HG03571 (cell line): ENCODE measurements around the gene CAV3.
A peak's percentile ranks its signal among the peaks of the same experiment; 100 is the strongest.

ENCODE experiments used
- ATAC-seq: cut with Tn5 transposase; IDR thresholded peaks from one replicate; pipeline ENCODE4 v1.9.1; 2021; ENCODE audit not compliant: unreplicated experiment

Gene CAV3

GRCh38 chr3:8760091-8760490, 26.5 kb downstream of the CAV3 start:
- no peak for ATAC-seq

DNA sequence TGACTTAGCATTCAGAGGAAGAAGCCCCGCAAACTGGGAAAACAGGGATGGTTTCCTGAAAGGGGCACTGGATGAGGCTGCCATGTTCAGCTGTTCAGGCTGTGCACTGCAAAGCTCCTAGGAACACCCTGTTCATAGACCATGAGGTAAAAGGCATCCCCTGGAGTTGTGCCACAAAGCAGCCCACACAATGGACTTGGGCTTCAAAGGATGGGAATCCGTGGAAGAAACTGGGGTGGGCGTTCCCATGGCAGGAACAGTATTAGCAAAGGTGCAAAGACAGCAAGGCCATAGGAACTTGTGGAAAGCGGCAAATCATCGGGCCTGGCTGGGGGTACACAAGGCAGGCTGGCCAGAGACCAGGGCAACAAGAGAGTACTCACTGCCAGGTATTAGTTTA, 26.9 kb downstream of the CAV3 start:
- ATAC-seq, result no peak

- ATAC-seq, result no peak
Observed at GRCh38 chr3:8761866-8762265, 28.3 kb downstream of the CAV3 start.

GRCh38 chr3:8762607-8763377, 29.2 kb downstream of the CAV3 start:
- no peak for ATAC-seq

GRCh38 chr3:8764528-8764927, 30.9 kb downstream of the CAV3 start:
- ATAC-seq, result no peak

- no peak for ATAC-seq
Observed at GRCh38 chr3:8765528-8765927, 31.9 kb downstream of the CAV3 start.

DNA sequence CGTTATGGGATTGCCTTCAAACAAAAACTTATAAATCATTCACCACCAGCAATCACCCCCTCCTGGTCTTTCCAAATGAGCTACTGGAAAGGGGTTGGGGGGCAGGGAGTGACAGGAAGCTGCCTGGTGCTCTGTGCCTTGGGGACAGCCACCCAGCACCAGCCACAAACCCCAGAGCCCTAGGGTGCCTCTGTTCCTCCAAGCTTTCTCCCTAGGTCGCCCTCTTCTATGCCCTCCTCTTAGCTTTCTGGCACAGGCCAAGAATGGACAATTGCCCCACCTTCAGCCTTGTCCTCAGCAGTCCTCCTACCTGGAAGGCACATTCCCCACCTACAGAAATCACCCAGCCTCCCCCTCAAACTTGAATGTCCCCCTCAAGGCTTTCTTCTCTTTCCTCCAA, 32.5 kb downstream of the CAV3 start:
- ATAC-seq, result no peak

GRCh38 chr3:8767256-8767666, 33.7 kb downstream of the CAV3 start:
- no peak for ATAC-seq

DNA sequence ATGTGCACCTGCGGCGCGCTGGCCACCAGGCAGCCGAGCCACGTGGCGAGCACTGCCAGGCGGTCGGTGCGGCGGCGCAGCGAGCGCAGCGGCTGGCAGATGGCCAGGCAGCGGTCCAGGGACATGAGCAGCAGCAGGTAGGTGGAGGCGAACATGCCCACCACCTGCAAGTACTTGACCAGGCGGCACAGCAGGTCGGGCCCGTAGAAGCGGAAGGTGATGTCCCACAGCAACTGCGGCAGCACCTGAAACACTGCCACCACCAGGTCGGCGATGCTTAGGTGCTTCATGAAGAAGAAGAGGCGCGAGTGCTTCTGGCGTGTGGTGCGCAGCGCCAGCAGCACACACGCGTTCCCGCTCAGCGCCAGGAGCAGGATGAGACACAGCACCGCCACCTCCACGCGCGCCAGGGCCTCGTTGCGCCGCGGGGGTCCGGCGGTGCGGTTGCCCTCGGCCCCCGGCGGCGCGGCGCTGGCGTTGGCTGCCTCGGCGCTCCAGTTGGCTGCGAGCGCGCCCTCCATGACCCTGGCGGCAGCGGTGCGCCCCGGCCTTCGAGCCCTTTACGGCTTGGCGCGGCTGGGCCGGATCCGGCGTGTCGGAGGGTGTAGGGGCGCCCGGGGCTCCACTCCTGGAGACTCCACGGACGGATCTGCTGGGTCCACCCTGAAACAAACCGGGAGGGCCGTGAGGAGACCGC, 34.2 kb downstream of the CAV3 start:
- peak; percentile 53 for ATAC-seq

DNA sequence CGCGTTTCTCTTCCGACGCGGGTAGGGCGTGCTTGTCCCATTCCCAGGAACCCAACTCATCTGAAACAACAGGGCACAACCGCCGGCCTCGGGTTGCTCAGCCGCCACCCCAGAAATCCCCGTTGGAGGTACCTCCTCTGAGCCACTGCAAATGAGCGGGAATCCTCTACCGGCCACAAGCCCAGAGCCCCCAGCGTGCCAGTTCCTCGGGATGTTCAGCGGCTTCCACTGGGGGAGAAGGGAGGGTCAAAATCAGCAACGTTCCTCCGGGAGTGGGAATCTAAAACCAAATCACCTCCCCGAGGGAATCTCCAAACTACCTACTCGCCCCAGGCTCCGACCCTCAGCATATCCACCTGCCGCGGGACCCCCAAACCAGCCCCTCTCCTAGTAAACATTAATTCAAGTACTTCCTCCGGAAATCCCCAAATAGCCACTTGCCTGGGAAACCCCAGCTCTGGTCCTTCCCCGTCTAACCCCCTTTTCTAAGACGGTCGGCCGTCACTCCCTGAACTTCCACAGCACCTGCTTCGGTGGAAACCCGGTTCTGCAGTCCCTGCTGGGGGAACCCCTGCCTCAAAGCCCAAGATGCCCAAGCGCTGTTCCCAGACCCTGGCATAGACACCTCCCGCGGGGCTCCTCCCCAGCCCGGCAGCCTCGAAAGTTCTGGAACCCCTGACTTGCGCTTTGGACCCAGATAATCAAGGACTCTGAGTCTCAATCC, 34.9 kb downstream of the CAV3 start:
- peak; percentile 28 for ATAC-seq

- peak; percentile 78 for ATAC-seq
Observed at GRCh38 chr3:8769088-8769822, 35.7 kb downstream of the CAV3 start, which contains the start of gene OXTR. Gene OXTR, minus strand, starts transcription at chr3:8769613. Its CDS starts 1,426 bp downstream, at chr3:8768187.

GRCh38 chr3:8773941-8774542, 40.4 kb downstream of the CAV3 start:
- no peak for ATAC-seq

DNA sequence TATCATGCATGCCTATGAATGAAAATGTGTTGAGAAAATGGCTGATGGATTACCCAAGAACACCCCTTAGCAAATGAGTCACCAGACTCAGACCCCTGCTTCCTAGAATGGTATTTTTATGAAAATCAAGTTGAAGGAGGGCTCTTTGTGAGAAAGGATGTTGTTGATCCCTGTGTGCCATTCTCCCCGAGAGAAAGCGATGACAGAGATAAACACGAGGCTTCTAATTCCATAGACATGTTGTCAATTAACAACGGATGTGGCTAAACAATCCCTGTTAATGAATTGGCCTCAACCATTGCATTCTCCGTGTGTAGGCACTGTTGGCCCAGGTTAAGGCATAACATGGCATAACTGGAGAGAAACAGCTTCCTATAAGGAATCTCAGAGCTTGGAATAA, 41.6 kb downstream of the CAV3 start:
- ATAC-seq, result no peak

GRCh38 chr3:8775602-8776001, 42.0 kb downstream of the CAV3 start:
- no peak for ATAC-seq

GRCh38 chr3:8776406-8776805, 42.8 kb downstream of the CAV3 start:
- no peak for ATAC-seq

GRCh38 chr3:8777201-8777977, 43.8 kb downstream of the CAV3 start:
- ATAC-seq, result no peak

DNA sequence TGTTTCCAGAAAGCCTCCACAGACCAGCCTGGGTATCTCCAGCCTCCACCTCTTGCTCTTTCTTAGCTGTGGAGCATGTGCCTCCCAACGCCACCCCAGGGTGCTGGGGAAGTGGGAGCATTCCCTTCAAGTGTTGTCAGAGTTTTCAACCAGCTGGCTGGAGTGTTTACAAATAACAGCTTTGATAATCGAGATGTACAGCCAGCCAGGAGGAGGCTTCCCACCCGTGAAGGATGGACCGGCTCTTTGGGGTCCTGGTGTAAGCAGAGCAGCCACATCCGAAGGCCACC, 44.3 kb downstream of the CAV3 start:
- ATAC-seq, result no peak

DNA sequence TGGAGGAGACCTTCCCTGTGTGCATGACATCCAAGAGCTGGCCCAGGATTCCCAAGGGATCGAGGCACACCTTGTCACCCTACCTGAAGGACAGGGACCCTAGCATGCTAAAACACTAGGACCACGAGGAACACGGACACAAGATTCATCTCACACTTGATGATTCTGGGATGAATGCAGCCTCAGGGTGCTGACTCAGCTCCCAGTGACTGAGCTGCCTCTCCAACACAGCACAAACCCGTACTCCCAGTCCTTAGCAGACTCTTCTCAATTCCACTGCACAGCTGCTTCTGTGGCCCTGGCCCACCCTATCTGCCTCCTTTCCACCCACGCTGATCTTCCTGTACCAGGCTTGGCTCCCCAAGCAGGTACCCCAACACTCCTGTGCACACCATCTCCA, 44.9 kb downstream of the CAV3 start:
- ATAC-seq, result no peak

DNA sequence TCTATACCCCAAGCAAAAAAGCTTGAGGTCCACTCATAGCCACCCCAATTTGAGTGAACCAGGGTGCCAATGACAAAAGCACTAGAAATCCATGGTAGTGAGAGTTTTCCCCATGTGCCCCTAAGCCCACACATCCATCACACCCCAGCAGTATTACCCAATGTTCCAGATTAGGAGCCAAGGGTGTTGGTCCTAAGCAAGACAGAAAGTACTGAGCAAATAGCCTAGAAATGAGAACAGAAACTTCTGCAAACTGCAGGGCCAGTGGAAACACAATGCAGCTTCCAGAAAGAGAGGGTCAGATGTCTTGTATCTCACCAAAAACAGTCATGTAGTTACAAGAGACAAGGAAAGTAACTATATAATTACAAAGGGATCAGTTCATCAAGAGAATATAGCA, 46.7 kb downstream of the CAV3 start:
- no peak for ATAC-seq
